SK-N-SH (cell line): ENCODE measurements around the gene LILRB5. TPM values are rescaled to one million over a fixed set of nuclear protein-coding genes. Genes with fewer than 3 reads are reported as not detected.

ENCODE experiments used
- CTCF ChIA-PET: fragments of 300-600, 350-600 bp; formaldehyde crosslinking; extraction: SDS; loops from one replicate; lab custom pipeline; 2021; lab: Yijun Ruan, JAX
- POLR2A ChIA-PET: fragments of 350-600 bp; sonication (Branson Sonifier 250); formaldehyde crosslinking; extraction: SDS; loops from one replicate; lab custom pipeline; 2020; ENCODE audit warnings: antibody characterized with exemption, inconsistent platforms; lab: Yijun Ruan, JAX
- DNase-seq: peaks from one replicate; pipeline ENCODE4 v3.0.0; 2012
- H2AFZ ChIP-seq: fragments of 200-600 bp; sonication (generic); 2 replicates; pipeline ENCODE4 v1.8.1; 2016; ENCODE audit warnings: antibody characterized with exemption, mild to moderate bottlenecking, low read depth
- H3F3A ChIP-seq: fragments of 200-600 bp; sonication (generic); replicated peaks from 2 replicates; pipeline ENCODE3; 2016; ENCODE audit warnings: antibody characterized with exemption, mild to moderate bottlenecking; ENCODE audit not compliant: insufficient read depth
- H3K27ac ChIP-seq, 2 experiments: fragments of 200-500 bp in 1 of 2; fragments of 200-600 bp in 1 of 2; sonication (Bioruptor generic) in 1 of 2; sonication (generic), shearing (Covaris generic) in 1 of 2; 2 replicates each; pipeline versions ENCODE4 v1.5.1 to v1.6.1; 2014 to 2016; ENCODE audit warnings: low read depth in 2 of 2, inconsistent platforms in 1 of 2, low read length in 1 of 2, mild to moderate bottlenecking in 1 of 2, mixed read lengths in 1 of 2
- H3K27me3 ChIP-seq: fragments of 200-600 bp; sonication (generic), shearing (Covaris generic); 2 replicates; pipeline ENCODE4 v1.6.1; 2016; ENCODE audit warnings: mixed run types; ENCODE audit not compliant: insufficient read depth
- H3K36me3 ChIP-seq, 2 experiments: fragments of 200-500 bp in 1 of 2; fragments of 200-600 bp in 1 of 2; sonication (Bioruptor generic) in 1 of 2; sonication (generic) in 1 of 2; replicated peaks in 1 of 2; 2 replicates each; pipeline versions ENCODE3 to v1.5.1; 2014 to 2016; ENCODE audit warnings: low read length in 1 of 2, mild to moderate bottlenecking in 1 of 2; ENCODE audit not compliant: insufficient read depth in 2 of 2, control insufficient read depth in 1 of 2
- H3K4me1 ChIP-seq, 2 experiments: fragments of 200-500 bp in 1 of 2; fragments of 200-600 bp in 1 of 2; sonication (Bioruptor generic) in 1 of 2; sonication (generic), shearing (Covaris generic) in 1 of 2; 2 replicates each; pipeline versions ENCODE4 v1.5.1 to v1.6.1; 2014 to 2016; ENCODE audit warnings: low read depth in 1 of 2, low read length in 1 of 2, mixed run types in 1 of 2; ENCODE audit not compliant: insufficient read depth in 2 of 2, control insufficient read depth in 1 of 2
- H3K4me2 ChIP-seq: fragments of 200-600 bp; sonication (generic), shearing (Covaris generic); 2 replicates; pipeline ENCODE4 v1.6.1; 2017; ENCODE audit warnings: mixed run types
- H3K4me3 ChIP-seq, 2 experiments: fragments of 200-500 bp in 1 of 2; fragments of 200-600 bp in 1 of 2; sonication (Bioruptor generic) in 1 of 2; sonication (generic), shearing (Covaris generic) in 1 of 2; 2 replicates each; pipeline versions ENCODE4 v1.5.1 to v1.8.1; 2014 to 2016; ENCODE audit warnings: low read depth in 2 of 2, inconsistent platforms in 1 of 2, low read length in 1 of 2, mild to moderate bottlenecking in 1 of 2, mixed read lengths in 1 of 2, moderate library complexity in 1 of 2
- H3K79me2 ChIP-seq: fragments of 200-600 bp; sonication (generic); 2 replicates; pipeline ENCODE4 v1.8.1; 2017; ENCODE audit warnings: mild to moderate bottlenecking; ENCODE audit not compliant: insufficient read depth
- H3K9ac ChIP-seq: fragments of 200-600 bp; sonication (generic); 2 replicates; pipeline ENCODE4 v1.6.1; 2017; ENCODE audit warnings: mixed run types
- H3K9me2 ChIP-seq: fragments of 200-600 bp; sonication (generic); 2 replicates; pipeline ENCODE4 v1.6.1; 2017; ENCODE audit warnings: mixed run types
- H3K9me3 ChIP-seq: fragments of 200-600 bp; sonication (generic); 2 replicates; pipeline ENCODE4 v1.6.1; 2017; ENCODE audit warnings: mixed run types, mild to moderate bottlenecking, moderate library complexity
- H4K20me1 ChIP-seq: fragments of 200-600 bp; sonication (generic); 2 replicates; pipeline ENCODE4 v1.6.1; 2017; ENCODE audit warnings: mild to moderate bottlenecking, mixed run types; ENCODE audit not compliant: insufficient read depth
- CHD2 ChIP-seq: fragments of 150-350 bp; IDR thresholded peaks from 2 replicates; pipeline ENCODE4 v1.6.1; 2018; ENCODE audit warnings: low read length; ENCODE audit not compliant: partially characterized antibody
- ELF1 ChIP-seq: IDR thresholded peaks from 2 replicates; pipeline ENCODE4 v1.4.0; 2012
- FOSL2 ChIP-seq: IDR thresholded peaks from 2 replicates; pipeline ENCODE4 v1.4.0; 2012; ENCODE audit warnings: low read depth, mild to moderate bottlenecking, moderate library complexity, borderline replicate concordance
- FOXM1 ChIP-seq: IDR thresholded peaks from 2 replicates; pipeline ENCODE4 v1.4.0; 2012; ENCODE audit warnings: low read depth, mild to moderate bottlenecking
- GATA2 ChIP-seq: sonication (generic); formaldehyde crosslinking; IDR thresholded peaks from 2 replicates; pipeline ENCODE4 v1.5.0; 2020; ENCODE audit warnings: mild to moderate bottlenecking, missing genetic modification reagents
- MXI1 ChIP-seq: IDR thresholded peaks from 2 replicates; pipeline ENCODE4 v1.6.1; 2012; ENCODE audit warnings: mild to moderate bottlenecking, low read depth, low read length, improper control_type of control experiment
- NFIC ChIP-seq: IDR thresholded peaks from 2 replicates; pipeline ENCODE4 v1.4.0; 2012; ENCODE audit warnings: borderline replicate concordance
- RAD21 ChIP-seq: IDR thresholded peaks from 2 replicates; pipeline ENCODE4 v1.6.1; 2012; ENCODE audit warnings: mild to moderate bottlenecking, low read length
- RFX5 ChIP-seq: IDR thresholded peaks from 2 replicates; pipeline ENCODE4 v1.6.1; 2012; ENCODE audit warnings: mild to moderate bottlenecking, improper control_type of control experiment, low read length
- RXRA ChIP-seq: IDR thresholded peaks from 2 replicates; pipeline ENCODE4 v1.4.0; 2012; ENCODE audit warnings: low read depth, mild to moderate bottlenecking, borderline replicate concordance
- SMC3 ChIP-seq: IDR thresholded peaks from 2 replicates; pipeline ENCODE4 v1.6.1; 2012; ENCODE audit warnings: low read depth, low read length, improper control_type of control experiment
- TAF1 ChIP-seq: IDR thresholded peaks from 2 replicates; pipeline ENCODE4 v1.6.1; 2012; ENCODE audit warnings: low read depth, mild to moderate bottlenecking, low read length, moderate library complexity, borderline replicate concordance
- TCF12 ChIP-seq: IDR thresholded peaks from 2 replicates; pipeline ENCODE4 v1.4.0; 2012
- TEAD4 ChIP-seq: IDR thresholded peaks from 2 replicates; pipeline ENCODE4 v1.4.0; 2012; ENCODE audit warnings: mild to moderate bottlenecking, borderline replicate concordance; ENCODE audit not compliant: insufficient read depth
- YY1 ChIP-seq: IDR thresholded peaks from 2 replicates; pipeline ENCODE4 v1.4.0; 2012; ENCODE audit warnings: low read depth, mild to moderate bottlenecking
- WGBS: methylation state at CpG from one replicate; pipeline ENCODE4 v1.1.6; 2017; ENCODE audit warnings: low lambda C conversion rate; 5-methylcytosine and 5-hydroxymethylcytosine counted together
- polyA plus RNA-seq, 3 experiments: library from polyadenylated mRNA; depleted of rRNA; stranded (reverse); fragments of >200 nt; gene quantifications; 2 replicates each; pipeline ENCODE4 v1.2.3, GENCODE V29; 2012
- TF ChIP-seq, protein P1 (sequence below): IDR thresholded peaks from 2 replicates; pipeline ENCODE4; 2012

The LILRB5 gene
- polyA plus RNA-seq, 1 of the 3 experiments (the other 2 are of a cell fraction): not detected

DNA sequence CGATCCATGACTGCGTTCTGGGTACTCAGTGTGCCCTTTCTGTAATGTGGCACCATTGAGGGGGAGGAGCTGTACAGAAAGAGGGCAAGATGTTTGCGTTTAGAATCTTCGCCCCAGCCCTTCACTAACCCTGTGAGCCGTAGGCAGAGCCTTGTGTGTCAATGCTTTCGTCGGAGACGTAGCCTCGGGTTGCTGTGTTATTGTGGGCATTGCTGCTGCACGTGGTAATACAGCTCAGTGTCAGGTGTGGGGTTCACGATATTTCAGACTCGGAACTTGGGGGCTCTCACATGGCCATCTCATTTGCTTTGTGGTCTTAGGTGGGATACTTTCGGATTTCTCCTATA lies 50.3 kb downstream of the LILRB5 start:
- no peak overlapping the region for H3K27ac ChIP-seq
- no peak overlapping the region for H2AFZ ChIP-seq
- 88% methylated on average over 13 of the region's 13 CpGs for WGBS
- H3K9me3 ChIP-seq: no peaks in the 10 kb centered on the region
- H3K36me3 ChIP-seq: peaks cover 59 to 66% of the 10 kb centered on the region in 2 experiments
- ChIA-PET CTCF (no interaction called here), POLR2A (no interaction called here)
- no peaks in the 10 kb centered on the region for H3K27me3 ChIP-seq
- TF ChIP-seq RAD21 (no peak), TCF12 (no peak), RFX5 (no peak), CHD2 (no peak), TEAD4 (no peak), ELF1 (no peak), FOSL2 (no peak), NFIC (no peak), SMC3 (no peak), RXRA (no peak), TAF1 (no peak), YY1 (no peak), MXI1 (no peak)
- H3K9ac ChIP-seq: no peak overlapping the region
- peaks cover 72% of the 10 kb centered on the region for H3K79me2 ChIP-seq
- H3F3A ChIP-seq: peaks cover 76% of the 10 kb centered on the region
- DNase-seq: no peak
- H3K4me1 ChIP-seq: peaks cover 49 to 60% of the 10 kb centered on the region in 2 experiments
- no peaks in the 10 kb centered on the region for H3K9me2 ChIP-seq
- H4K20me1 ChIP-seq: peaks cover 98% of the 10 kb centered on the region
- no peak overlapping the region; the same call in 1 of the 2 replicates for H3K4me2 ChIP-seq
- H3K4me3 ChIP-seq: no peak overlapping the region

DNA sequence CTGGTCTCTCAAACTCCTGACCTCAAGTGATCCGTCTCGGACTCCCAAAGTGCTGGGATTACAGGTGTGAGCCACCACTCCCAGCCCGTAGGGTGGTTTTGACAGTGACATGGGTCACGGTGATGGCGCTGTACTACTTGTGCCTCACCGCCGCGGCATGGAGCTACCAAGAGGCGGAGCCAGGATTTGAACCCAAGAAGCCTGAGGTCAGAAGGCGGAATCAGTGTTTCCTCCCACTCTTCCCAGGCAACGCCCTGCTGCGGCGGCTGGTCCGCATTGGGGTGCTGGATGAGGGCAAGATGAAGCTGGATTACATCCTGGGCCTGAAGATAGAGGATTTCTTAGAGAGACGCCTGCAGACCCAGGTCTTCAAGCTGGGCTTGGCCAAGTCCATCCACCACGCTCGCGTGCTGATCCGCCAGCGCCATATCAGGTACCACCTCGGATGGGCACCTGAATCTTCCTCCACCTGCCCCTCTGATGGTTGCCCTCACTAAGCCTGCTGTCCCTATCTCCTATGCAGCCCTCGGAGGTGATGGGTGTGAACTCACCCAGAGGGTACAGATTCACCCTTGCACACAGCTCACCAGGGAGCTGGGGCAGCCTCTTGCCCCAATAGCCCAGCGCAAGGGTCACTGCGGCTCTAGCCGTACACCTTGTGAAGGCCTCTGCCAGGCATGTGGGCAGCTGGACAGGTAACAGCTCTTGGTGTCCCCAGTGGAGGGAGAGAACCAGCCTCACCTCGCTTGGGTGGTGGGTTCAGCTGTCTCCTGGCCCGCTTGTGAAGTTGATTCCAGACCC lies 50.8 kb downstream of the LILRB5 start:
- H4K20me1 ChIP-seq: peaks cover 100% of the 10 kb centered on the region
- H3K9me3 ChIP-seq: no peaks in the 10 kb centered on the region
- CTCF ChIA-PET: no interaction called here
- WGBS: 93% methylated on average over 23 of the region's 27 CpGs
- H3K4me2 ChIP-seq: no peak overlapping the region; the same call in 1 of the 2 replicates
- peaks cover 53 to 64% of the 10 kb centered on the region in 2 experiments for H3K4me1 ChIP-seq
- no peaks in the 10 kb centered on the region for H3K9me2 ChIP-seq
- H3K27ac ChIP-seq: no peak overlapping the region
- no peaks in the 10 kb centered on the region for H3K27me3 ChIP-seq
- H3K79me2 ChIP-seq: peaks cover 74% of the 10 kb centered on the region
- H3F3A ChIP-seq: peaks cover 76% of the 10 kb centered on the region
- DNase-seq: no peak
- POLR2A ChIA-PET: no interaction called here
- H3K36me3 ChIP-seq: peaks cover 64 to 70% of the 10 kb centered on the region in 2 experiments
- H2AFZ ChIP-seq: no peak overlapping the region
- no peak overlapping the region for H3K4me3 ChIP-seq
- H3K9ac ChIP-seq: no peak overlapping the region
- TF ChIP-seq, protein P1, sequence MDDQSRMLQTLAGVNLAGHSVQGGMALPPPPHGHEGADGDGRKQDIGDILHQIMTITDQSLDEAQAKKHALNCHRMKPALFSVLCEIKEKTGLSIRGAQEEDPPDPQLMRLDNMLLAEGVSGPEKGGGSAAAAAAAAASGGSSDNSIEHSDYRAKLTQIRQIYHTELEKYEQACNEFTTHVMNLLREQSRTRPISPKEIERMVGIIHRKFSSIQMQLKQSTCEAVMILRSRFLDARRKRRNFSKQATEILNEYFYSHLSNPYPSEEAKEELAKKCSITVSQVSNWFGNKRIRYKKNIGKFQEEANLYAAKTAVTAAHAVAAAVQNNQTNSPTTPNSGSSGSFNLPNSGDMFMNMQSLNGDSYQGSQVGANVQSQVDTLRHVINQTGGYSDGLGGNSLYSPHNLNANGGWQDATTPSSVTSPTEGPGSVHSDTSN: no peak
- TF ChIP-seq FOXM1 (no peak), GATA2 (CRISPR knock-in tag) (no peak)
